GM19238 (cell line): ENCODE data around the gene GSTO2.

Experiments used
- DNase-seq: peaks from one replicate; pipeline ENCODE4 v3.0.0; 2011; ENCODE audit warnings: low spot score; ENCODE audit not compliant: insufficient read length

GSTO2 gene

GRCh38 chr10:104337985-104338735, 69.2 kb downstream of the GSTO2 start, which contains the start of gene ITPRIP:
Gene ITPRIP (minus strand): TSS chr10:104338465. CDS start chr10:104316051, 22,414 bp downstream.
- peak; percentile 49 for DNase-seq

GRCh38 chr10:104339469-104340110, 70.6 kb downstream of the GSTO2 start:
- DNase-seq: no peak

- no peak for DNase-seq
These were observed 71.1 kb downstream of the GSTO2 start for GRCh38 chr10:104340111-104340526.

- no peak for DNase-seq
These were observed 71.7 kb downstream of the GSTO2 start for GRCh38 chr10:104340641-104341040.

GRCh38 chr10:104342941-104343411, 74.0 kb downstream of the GSTO2 start:
- DNase-seq: no peak

- DNase-seq: no peak
These were observed 75.2 kb downstream of the GSTO2 start for GRCh38 chr10:104344219-104344618.

GRCh38 chr10:104345515-104345914, 76.5 kb downstream of the GSTO2 start:
- no peak for DNase-seq

GRCh38 chr10:104345941-104346340, 77.0 kb downstream of the GSTO2 start:
- DNase-seq: no peak

- no peak for DNase-seq
These were observed 78.5 kb downstream of the GSTO2 start for GRCh38 chr10:104347295-104348045.

GRCh38 chr10:104348601-104349000, 79.6 kb downstream of the GSTO2 start:
- no peak for DNase-seq

- DNase-seq: no peak
These were observed 80.7 kb downstream of the GSTO2 start for GRCh38 chr10:104349623-104350126.

GRCh38 chr10:104350127-104350635, 81.2 kb downstream of the GSTO2 start:
- no peak for DNase-seq

GRCh38 chr10:104351061-104351702, 82.2 kb downstream of the GSTO2 start:
- DNase-seq: no peak

GRCh38 chr10:104351919-104352318, 82.9 kb downstream of the GSTO2 start:
- no peak for DNase-seq

- DNase-seq: peak; percentile 57
These were observed 84.5 kb downstream of the GSTO2 start, which contains the start of gene CFAP58 for GRCh38 chr10:104353325-104354048. Gene CFAP58 (plus strand): TSS chr10:104353833. CDS start chr10:104353898, 65 bp downstream.
